Activated CD4-positive, alpha-beta T cell treated with anti-CD3 and anti-CD28 coated beads, Interleukin-2, Interleukin-6, amounts not matched to agents 100 ng/mL and 50 ng/mL, durations not matched to agents 16 hours and 8 hours (primary cell): Measurements from ENCODE around the gene DKC1.

Experiments
- DNase-seq: peaks from one replicate; pipeline ENCODE4 v3.0.0-alpha.2; 2020

DKC1 gene

GRCh38 chrX:154738011-154738738 is 24.5 kb upstream of the DKC1 start:
- peak; percentile 69 for DNase-seq

GRCh38 chrX:154739952-154740465 is 22.7 kb upstream of the DKC1 start:
- DNase-seq: no peak

- DNase-seq: no peak
Measured at GRCh38 chrX:154742613-154743012, 20.1 kb upstream of the DKC1 start.

GRCh38 chrX:154748712-154749339 is 13.8 kb upstream of the DKC1 start:
- DNase-seq: peak; percentile 82

GRCh38 chrX:154749856-154750255 is 12.8 kb upstream of the DKC1 start:
- DNase-seq: no peak

GRCh38 chrX:154750301-154751202 is 12.1 kb upstream of the DKC1 start, which contains the start of gene GAB3:
Gene GAB3 (minus strand): TSS chrX:154751077. CDS start chrX:154751025, 52 bp downstream.
- peak; percentile 41 for DNase-seq

- DNase-seq: no peak
Measured at GRCh38 chrX:154751203-154751668, 11.4 kb upstream of the DKC1 start.

- DNase-seq: no peak
Measured at GRCh38 chrX:154751669-154752271, 10.9 kb upstream of the DKC1 start.

GRCh38 chrX:154758696-154759095 is 4.0 kb upstream of the DKC1 start:
- DNase-seq: no peak

GRCh38 chrX:154761977-154762536 is 607 bp upstream of the DKC1 start:
- no peak for DNase-seq

GRCh38 chrX:154774622-154775021 is 12.0 kb downstream of the DKC1 start:
- DNase-seq: no peak

- peak; percentile 33 for DNase-seq
Measured at GRCh38 chrX:154775419-154776349, 13.0 kb downstream of the DKC1 start.

- no peak for DNase-seq
Measured at GRCh38 chrX:154776753-154777152, 14.1 kb downstream of the DKC1 start.

GRCh38 chrX:154779261-154779660 is 16.6 kb downstream of the DKC1 start:
- DNase-seq: no peak

- no peak for DNase-seq
Measured at GRCh38 chrX:154780968-154781367, 18.3 kb downstream of the DKC1 start.

GRCh38 chrX:154784149-154784995 is 21.7 kb downstream of the DKC1 start:
- no peak for DNase-seq

GRCh38 chrX:154785716-154786115 is 23.1 kb downstream of the DKC1 start:
- no peak for DNase-seq

- DNase-seq: no peak
Measured at GRCh38 chrX:154791467-154791866, 28.8 kb downstream of the DKC1 start.

- DNase-seq: no peak
Measured at GRCh38 chrX:154791939-154792338, 29.3 kb downstream of the DKC1 start.
